KBM-7 (cell line): ENCODE data around the gene MAP3K2.

Source experiments
- DNase-seq: peaks from one replicate; pipeline ENCODE4 v3.0.0-alpha.2; 2015
- in situ Hi-C: fragments of 300-500 bp; cut with MboI; formaldehyde crosslinking; loops from 2 replicates; pipeline ENCODE4 v1.14.3; 2020; ENCODE audit warnings: low sequenced_read_pairs, low pct_unique_long_range_greater_than_20kb, mixed read lengths

MAP3K2 gene

GRCh38 chr2:127389778-127390435, 2.1 kb upstream of the MAP3K2 start:
- in situ Hi-C loops, result no loop called here
- DNase-seq, result peak; percentile 72

- DNase-seq, result no peak
Measured at GRCh38 chr2:127388423-127389164, 819 bp upstream of the MAP3K2 start.

GRCh38 chr2:127386764-127387654, 766 bp downstream of the MAP3K2 start:
- DNase-seq, result peak; percentile 90
- in situ Hi-C loops, result no loop called here

More at GRCh38 chr2:127388423-127389164, 819 bp upstream of the MAP3K2 start:
- in situ Hi-C loops, result no loop called here

- DNase-seq, result no peak
- in situ Hi-C loops, result no loop called here
Measured at GRCh38 chr2:127386246-127386645, 1.5 kb downstream of the MAP3K2 start.

- in situ Hi-C loops, result no loop called here
- no peak for DNase-seq
Measured at GRCh38 chr2:127384529-127384928, 3.2 kb downstream of the MAP3K2 start.

- DNase-seq, result no peak
- in situ Hi-C loops, result no loop called here
Measured at GRCh38 chr2:127382831-127383230, 4.9 kb downstream of the MAP3K2 start.

- in situ Hi-C loops, result no loop called here
- no peak for DNase-seq
Measured at GRCh38 chr2:127381762-127382161, 6.0 kb downstream of the MAP3K2 start.

- DNase-seq, result no peak
- in situ Hi-C loops, result no loop called here
Measured at GRCh38 chr2:127379712-127380355, 7.9 kb downstream of the MAP3K2 start.

GRCh38 chr2:127378720-127379119, 9.1 kb downstream of the MAP3K2 start:
- in situ Hi-C loops, result no loop called here
- no peak for DNase-seq

GRCh38 chr2:127377262-127377661, 10.5 kb downstream of the MAP3K2 start:
- in situ Hi-C loops, result no loop called here

GRCh38 chr2:127376257-127376656, 11.5 kb downstream of the MAP3K2 start:
- in situ Hi-C loops, result no loop called here
- DNase-seq, result no peak

More at GRCh38 chr2:127377262-127377661, 10.5 kb downstream of the MAP3K2 start:
- DNase-seq, result no peak

- in situ Hi-C loops, result no loop called here
- DNase-seq, result no peak
Measured at GRCh38 chr2:127373362-127374083, 14.3 kb downstream of the MAP3K2 start.

- DNase-seq, result no peak
- in situ Hi-C loops, result no loop called here
Measured at GRCh38 chr2:127371037-127371436, 16.7 kb downstream of the MAP3K2 start.

- in situ Hi-C loops, result no loop called here
- DNase-seq, result no peak
Measured at GRCh38 chr2:127370010-127370409, 17.8 kb downstream of the MAP3K2 start.

GRCh38 chr2:127365211-127365643, 22.5 kb downstream of the MAP3K2 start:
- no peak for DNase-seq
- in situ Hi-C loops, result no loop called here

- DNase-seq, result no peak
- in situ Hi-C loops, result no loop called here
Measured at GRCh38 chr2:127362971-127363370, 24.8 kb downstream of the MAP3K2 start.

GRCh38 chr2:127361929-127362885, 25.6 kb downstream of the MAP3K2 start:
- DNase-seq, result no peak
- in situ Hi-C loops, result no loop called here

- DNase-seq, result no peak
- in situ Hi-C loops, result no loop called here
Measured at GRCh38 chr2:127360242-127360641, 27.5 kb downstream of the MAP3K2 start.
